Fibroblast of mammary gland (primary cell): ENCODE measurements around the gene GSC2.

Experiments used
- DNase-seq: peaks from one replicate; pipeline ENCODE4 v3.0.0-alpha.2; 2010; ENCODE audit warnings: low read depth
- H3K4me3 ChIP-seq: 2 replicates; pipeline ENCODE4 v1.5.1; 2011; ENCODE audit warnings: low read depth, mild to moderate bottlenecking, low read length, moderate library complexity; ENCODE audit not compliant: control insufficient read depth
- TF ChIP-seq, protein P1 (sequence below): conservative IDR thresholded peaks from 2 replicates; pipeline ENCODE4 v1.5.1; 2011; ENCODE audit warnings: low read depth, low read length, inconsistent platforms; ENCODE audit not compliant: control insufficient read depth, insufficient read depth

The GSC2 gene

GRCh38 chr22:19103880-19104821, 45.9 kb downstream of the GSC2 start:
- no peak for DNase-seq
- no peak overlapping the region for H3K4me3 ChIP-seq

GRCh38 chr22:19098157-19098556, 51.9 kb downstream of the GSC2 start:
- H3K4me3 ChIP-seq, result no peak overlapping the region
- DNase-seq, result no peak
- TF ChIP-seq, protein P1, sequence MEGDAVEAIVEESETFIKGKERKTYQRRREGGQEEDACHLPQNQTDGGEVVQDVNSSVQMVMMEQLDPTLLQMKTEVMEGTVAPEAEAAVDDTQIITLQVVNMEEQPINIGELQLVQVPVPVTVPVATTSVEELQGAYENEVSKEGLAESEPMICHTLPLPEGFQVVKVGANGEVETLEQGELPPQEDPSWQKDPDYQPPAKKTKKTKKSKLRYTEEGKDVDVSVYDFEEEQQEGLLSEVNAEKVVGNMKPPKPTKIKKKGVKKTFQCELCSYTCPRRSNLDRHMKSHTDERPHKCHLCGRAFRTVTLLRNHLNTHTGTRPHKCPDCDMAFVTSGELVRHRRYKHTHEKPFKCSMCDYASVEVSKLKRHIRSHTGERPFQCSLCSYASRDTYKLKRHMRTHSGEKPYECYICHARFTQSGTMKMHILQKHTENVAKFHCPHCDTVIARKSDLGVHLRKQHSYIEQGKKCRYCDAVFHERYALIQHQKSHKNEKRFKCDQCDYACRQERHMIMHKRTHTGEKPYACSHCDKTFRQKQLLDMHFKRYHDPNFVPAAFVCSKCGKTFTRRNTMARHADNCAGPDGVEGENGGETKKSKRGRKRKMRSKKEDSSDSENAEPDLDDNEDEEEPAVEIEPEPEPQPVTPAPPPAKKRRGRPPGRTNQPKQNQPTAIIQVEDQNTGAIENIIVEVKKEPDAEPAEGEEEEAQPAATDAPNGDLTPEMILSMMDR, result no peak

More at GRCh38 chr22:19103880-19104821, 45.9 kb downstream of the GSC2 start:
- TF ChIP-seq, protein P1, result no peak

- TF ChIP-seq, protein P1, result no peak
- no peak overlapping the region for H3K4me3 ChIP-seq
- no peak for DNase-seq
These were observed 52.6 kb downstream of the GSC2 start for GRCh38 chr22:19097518-19097917.
